GM19099 (cell line): ENCODE measurements around the gene BMPR2.

ENCODE experiments used
- POLR2A ChIP-seq: IDR thresholded peaks from 3 replicates; pipeline ENCODE4 v1.6.1; 2011; ENCODE audit warnings: low read depth; ENCODE audit not compliant: insufficient read length; ENCODE audit errors: extremely low read depth

The BMPR2 gene

DNA sequence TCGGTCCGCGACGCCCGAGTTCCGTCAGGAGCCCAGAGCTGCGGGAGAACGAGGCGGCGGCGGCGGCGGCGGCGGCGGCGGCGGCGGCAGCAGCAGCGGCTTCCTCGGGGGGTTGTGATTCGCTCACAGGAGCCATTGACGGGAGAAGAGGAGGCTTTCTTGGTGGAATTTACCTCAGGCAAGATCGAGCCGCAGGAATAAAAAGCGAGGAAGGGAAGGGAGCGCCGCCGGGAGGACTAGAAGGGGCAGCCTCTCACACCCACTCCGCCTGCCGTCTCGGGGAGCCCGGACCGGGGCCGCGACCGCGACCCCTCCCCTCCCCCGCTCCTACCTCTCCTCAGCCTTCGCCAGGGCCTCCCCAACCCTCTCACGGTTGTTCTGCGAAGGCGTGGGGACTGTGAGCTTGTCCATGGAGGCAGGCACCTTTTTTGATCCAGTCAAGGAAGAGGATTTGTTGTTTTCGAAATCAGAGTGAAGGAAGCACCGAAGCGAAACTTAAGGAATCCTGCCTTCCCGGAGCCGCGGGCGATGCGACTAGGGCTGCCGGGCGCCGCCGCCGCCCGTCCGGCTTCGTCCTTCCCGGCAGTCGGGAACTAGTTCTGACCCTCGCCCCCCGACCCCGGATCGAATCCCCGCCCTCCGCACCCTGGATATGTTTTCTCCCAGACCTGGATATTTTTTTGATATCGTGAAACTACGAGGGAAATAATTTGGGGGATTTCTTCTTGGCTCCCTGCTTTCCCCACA is 506 bp downstream of the BMPR2 start:
- TF ChIP-seq POLR2A, result no peak

DNA sequence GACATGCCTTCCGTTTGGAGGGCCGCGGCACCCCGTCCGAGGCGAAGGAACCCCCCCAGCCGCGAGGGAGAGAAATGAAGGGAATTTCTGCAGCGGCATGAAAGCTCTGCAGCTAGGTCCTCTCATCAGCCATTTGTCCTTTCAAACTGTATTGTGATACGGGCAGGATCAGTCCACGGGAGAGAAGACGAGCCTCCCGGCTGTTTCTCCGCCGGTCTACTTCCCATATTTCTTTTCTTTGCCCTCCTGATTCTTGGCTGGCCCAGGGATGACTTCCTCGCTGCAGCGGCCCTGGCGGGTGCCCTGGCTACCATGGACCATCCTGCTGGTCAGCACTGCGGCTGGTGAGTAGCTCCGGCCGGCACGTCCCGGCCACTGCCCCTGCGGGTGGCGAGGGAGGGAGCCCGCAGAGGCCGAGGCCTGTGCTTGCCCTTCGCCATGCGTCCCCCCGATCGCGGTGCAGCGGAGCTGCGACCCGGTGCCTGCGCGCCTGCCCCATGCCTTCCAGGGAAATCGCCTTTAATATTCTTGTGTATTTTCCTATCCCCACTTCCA is 1.2 kb downstream of the BMPR2 start:
- no peak for TF ChIP-seq POLR2A

DNA sequence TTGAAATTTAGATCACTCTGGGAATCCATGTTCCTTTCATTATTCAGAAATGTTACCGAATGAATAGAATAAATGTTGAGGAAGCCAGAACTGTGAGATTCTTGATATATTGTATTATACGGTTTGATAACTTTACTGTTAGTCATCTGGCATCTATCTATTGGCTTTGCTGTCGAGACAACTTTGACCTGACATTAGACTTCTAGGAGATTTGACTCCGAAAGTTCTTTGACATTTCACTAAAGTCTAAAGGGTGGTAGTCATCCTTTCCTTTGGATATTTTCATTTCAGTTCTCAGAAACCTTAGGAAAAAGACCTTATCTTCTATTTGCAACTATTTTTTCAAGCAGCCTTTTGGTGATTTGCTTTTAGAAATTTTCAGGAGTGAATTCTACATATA is 1.9 kb downstream of the BMPR2 start:
- TF ChIP-seq POLR2A, result no peak

DNA sequence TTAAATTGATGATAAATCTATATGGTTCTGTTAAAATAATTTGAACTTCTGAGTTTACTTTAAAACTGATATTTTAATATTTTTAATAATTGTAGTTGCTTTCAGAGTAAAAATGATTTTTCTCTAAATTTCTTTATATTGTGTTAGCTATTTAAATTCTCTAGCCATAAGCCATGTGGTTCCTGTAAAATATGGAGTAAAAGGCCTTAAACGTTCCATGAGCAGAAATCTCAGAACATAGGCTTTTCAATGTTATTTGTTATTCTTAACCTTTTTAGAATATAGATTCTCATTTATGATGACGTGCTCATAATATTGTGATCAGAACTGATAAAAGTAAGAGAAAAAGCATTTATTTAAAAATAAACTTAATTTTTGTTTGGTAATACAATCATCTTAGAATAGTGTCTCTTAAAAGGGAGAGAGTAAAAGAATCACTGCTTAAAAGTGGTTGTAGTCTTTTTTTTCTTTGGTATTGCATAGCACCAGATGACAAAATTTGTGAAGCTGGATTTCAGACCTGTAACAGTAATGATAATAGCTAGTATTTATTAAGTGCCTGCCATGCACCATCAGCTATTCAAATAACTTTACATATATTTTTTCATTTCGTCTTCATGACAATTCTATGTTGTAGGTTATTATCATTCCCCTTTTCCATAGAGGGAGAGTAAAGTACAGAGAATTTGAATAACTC is 2.7 kb downstream of the BMPR2 start:
- TF ChIP-seq POLR2A, result no peak

DNA sequence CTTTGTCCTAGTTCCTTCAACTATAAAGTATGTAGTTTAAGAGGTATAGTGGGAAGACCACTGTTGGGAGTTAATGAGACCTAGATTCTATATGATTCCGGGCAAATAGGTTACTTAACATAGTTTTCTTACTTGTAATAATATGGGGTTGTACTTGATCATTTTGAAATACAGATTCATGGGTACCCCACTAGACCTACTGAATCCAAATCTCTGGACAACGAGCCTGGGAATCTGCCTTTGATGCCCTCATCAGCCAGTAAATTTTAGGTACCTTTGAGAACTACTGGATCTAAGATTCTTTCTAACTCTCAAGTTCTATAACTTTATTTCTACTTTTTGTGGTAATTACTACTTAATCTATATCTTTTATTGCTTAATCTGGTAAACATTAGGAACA is 6.6 kb downstream of the BMPR2 start:
- TF ChIP-seq POLR2A, result no peak

DNA sequence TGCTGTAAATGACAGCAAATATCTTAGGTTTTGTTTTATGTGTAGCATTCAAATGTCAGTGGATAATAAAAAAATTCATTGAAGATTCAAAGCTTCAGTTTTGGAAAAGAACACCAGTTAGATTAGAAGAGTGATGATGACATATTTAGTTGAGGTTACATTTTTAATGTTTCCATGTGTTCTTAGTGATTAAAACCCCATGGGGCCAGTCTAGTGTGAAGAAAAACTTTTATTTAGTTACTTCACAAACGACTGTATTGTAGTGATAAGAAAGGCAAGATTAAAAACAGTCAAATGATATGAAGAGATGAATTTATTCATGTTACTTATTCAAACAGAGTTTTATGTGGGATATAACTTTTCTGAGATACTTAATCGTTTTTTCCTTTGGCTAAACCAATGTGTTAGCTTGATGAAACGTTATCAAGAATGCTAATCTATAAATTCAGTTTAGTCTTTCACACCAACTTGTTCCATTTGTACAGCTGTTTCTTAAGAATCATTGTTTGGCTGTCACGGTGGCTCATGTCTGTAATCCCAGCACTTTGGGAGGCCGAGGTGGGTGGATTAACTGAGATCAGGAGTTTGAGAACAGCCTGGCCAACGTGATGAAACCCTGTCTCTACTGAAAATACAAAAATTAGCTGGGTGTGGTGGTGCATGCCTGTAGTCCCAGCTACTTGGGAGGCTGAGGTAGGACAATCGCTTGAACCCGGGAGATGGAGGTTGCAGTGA is 11.6 kb downstream of the BMPR2 start:
- TF ChIP-seq POLR2A, result no peak

DNA sequence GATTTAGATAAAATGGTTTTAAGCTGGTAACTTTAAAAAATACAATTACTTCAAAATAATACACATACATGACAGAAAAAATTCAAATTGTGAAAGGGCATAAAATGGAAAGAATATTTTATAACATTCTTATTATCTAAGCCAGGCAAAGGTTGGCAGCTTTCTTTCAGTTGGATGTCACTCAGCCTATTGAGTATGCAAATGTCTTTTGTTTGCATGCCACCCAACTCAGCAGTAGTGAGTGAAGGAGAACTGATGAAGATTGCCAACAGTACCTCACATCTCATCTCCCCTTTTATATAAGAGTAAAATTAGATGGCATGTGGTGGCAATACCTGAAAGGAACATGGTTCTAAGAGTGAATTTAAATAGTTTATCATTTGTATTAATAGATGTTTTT is 24.8 kb downstream of the BMPR2 start:
- TF ChIP-seq POLR2A, result no peak

DNA sequence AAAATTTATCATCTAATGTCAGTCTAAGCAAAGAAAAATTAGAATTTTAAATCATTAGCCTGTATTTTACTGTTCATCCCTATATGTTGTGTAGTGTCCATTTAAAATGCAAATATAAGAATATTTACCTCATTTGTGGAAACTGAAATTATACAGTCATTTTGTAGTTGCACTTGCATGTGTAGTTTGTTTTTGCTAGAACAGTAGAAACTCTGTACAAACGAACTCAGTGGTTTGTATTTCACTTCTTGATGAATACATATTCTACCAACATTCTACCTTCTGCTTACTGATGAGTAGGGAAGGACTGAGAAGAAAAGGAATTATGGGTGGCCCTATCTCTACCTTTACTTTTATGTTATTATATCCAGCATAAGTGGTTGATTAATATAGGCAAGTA is 29.7 kb downstream of the BMPR2 start:
- no peak for TF ChIP-seq POLR2A

DNA sequence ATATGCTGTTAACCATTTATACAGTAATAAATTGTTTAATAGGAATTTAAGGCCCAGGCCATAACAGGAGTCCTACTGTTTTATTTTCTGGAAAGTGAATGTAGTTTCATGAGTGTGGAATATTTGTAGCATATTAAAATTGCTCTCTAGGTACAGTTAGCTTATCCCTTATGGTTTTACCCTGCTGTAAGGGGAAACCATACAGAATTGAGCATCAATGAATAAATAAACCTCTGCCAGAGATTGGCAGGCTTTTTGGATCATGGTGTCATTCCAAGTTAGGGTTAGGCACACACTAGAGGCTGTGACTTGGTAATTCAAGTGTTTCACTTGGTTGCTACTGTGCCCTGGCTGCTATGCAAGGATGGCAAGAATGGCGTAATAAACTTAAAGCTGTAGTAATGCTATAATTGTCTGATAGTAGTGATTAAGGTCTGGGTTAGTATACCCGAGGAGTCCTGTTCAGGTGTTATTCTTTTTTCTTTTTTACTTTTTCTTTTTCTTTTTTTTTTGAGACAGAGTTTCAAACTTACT is 30.4 kb downstream of the BMPR2 start:
- TF ChIP-seq POLR2A, result no peak

DNA sequence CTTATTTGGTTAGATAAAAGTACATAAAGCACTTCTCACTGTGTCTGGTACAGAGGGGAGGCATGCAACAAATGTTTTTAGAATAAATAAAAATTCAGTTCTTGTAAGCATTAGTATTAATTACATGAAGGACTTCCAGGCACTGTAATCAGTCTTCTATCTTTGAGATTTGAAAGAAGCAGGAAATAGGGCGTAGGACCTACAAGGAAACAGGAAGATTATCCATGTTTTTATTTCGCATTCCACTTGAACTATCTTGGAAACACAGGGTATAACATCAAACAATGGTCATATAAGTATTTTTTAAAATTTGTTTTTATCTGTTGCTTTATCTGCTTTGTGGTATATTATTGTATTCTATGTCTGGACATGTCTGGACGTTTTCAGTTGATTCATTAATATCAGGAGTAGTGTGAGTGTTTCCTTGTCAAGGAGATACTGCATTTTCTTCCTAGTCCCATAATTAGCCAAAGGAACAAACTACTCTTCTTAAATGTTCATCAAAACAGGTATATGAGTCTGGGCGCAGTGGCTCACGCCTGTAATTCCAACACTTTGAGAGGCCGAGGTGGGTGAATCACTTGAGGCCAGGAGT is 32.5 kb downstream of the BMPR2 start:
- TF ChIP-seq POLR2A, result no peak

DNA sequence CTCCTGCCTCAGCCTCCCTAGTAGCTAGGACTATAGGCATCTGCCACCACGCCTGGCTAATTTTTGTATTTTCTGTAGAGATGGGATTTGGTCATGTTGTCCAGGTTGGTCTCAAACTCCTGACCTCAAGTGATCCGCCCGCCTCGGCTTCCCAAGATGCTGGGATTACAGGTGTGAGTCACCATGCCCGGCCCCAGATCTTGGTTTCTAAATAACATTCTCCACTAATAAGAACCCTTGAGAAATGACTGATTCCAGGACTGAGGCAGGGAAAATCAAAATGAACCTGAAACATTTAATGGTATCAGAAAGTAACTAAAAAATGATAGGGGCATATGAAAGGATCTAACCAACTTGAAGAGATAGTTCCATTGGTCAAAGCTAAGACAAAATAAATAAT is 34.0 kb downstream of the BMPR2 start:
- no peak for TF ChIP-seq POLR2A

DNA sequence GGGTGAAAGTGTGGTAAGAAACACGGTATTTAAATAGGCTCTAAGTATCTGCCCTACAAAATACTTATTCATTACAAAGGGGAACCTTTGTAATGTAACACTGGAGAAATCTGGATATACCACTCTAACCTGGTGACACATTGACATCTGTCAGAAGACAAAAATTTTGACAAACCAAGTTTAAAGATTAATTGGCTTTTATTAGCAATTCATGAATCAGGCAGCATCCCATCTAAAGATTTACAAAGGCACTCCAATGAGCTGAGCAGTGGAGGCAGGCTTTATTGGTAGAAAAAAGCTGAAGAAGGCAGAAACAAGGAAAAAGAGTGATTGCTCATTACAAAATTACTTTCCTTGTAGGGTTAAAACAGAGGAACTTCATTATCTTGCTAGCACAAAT is 35.0 kb downstream of the BMPR2 start:
- TF ChIP-seq POLR2A, result no peak

DNA sequence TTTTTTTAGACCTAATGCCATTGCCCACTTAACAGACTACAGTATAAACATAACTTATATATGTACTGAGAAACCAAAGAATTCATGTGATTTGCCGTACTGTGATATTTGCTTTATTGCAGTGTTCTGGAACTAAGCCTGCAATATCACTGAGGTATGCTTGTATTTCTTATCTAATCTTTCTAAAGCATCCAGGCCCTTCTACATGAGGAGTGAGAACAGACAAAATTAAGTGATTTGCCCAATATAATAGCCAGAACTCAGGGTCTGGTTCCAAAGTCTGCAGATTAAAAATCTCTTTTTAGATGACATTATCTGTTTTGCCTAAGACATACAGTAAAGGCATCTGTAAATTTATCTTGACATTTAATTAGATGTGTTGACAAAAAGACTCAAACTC is 41.9 kb downstream of the BMPR2 start:
- no peak for TF ChIP-seq POLR2A

DNA sequence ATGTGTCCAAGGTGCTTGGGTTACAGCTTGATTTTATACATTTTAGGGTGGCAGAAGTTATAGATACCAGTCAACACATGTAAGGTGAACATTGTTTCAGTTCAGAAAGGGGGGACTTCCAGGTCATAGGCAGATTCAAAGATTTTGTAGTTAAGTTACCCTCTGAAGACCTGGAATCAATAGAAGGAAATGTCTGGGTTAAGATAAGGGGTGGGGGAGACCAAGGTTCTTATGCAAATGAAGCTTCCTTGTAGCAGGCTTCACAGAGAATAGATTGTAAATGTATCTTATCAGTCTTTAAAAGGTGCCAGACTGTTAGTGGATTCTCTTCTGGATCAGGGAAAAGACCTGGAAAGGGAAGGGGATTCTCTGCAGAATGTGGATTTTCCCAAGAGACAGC is 42.4 kb downstream of the BMPR2 start:
- TF ChIP-seq POLR2A, result no peak

DNA sequence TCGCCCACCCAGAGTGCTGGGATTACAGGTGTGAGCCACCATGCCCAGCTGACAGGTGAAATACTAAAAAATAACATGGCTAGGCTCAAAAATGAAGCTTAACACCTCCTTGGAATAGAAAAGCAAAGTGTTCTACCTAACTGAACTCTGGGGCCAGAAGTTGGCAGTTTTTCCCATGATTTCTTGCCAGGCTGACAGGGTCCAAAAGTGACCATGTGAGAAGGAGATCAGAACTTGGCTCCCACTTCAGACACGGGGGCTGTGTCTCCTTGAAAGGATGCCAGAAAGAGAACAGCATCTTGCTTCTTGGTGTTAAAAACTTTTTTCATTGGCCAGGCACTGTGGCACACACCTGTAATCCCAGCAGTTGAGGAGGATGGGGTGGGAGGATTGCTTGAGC is 47.0 kb downstream of the BMPR2 start:
- no peak for TF ChIP-seq POLR2A
